T-helper 2 cell treated with Interferon-gamma antibody and Interleukin-4, amounts not matched to agents 5 μg/mL and 100 μg/mL, for 36 hours (primary cell): ENCODE measurements around the gene NABP1.

Experiments used
- DNase-seq: peaks from one replicate; pipeline ENCODE4 v3.0.0; 2021; ENCODE audit warnings: low spot score
- H3K27ac Mint-ChIP-seq: one replicate; pipeline ENCODE4 v1.8.0; 2021; ENCODE audit warnings: mild to moderate bottlenecking, mixed read lengths
- H3K27me3 Mint-ChIP-seq: one replicate; pipeline ENCODE4 v1.8.0; 2021; ENCODE audit warnings: low read depth, mixed read lengths
- H3K36me3 Mint-ChIP-seq: one replicate; pipeline ENCODE4 v1.8.0; 2021; ENCODE audit warnings: low read depth, mixed read lengths
- H3K4me1 Mint-ChIP-seq: one replicate; pipeline ENCODE4 v1.8.0; 2021; ENCODE audit warnings: low read depth, mixed read lengths
- H3K4me3 Mint-ChIP-seq: one replicate; pipeline ENCODE4 v1.8.0; 2022; ENCODE audit warnings: mild to moderate bottlenecking, moderate library complexity, mixed read lengths
- H3K9me3 Mint-ChIP-seq: one replicate; pipeline ENCODE4 v1.8.0; 2021; ENCODE audit warnings: mixed read lengths

NABP1 gene

GRCh38 chr2:191659198-191659597 lies 18.7 kb upstream of the NABP1 start:
- no peak overlapping the region for H3K27ac Mint-ChIP-seq
- peaks cover 9% of the 10 kb centered on the region for H3K9me3 Mint-ChIP-seq

GRCh38 chr2:191660575-191660974 lies 17.4 kb upstream of the NABP1 start:
- Mint-ChIP-seq H3K4me3 (no peak overlapping the region), H3K9me3 (peaks cover 16% of the 10 kb centered on the region), H3K4me1 (peaks cover 19% of the 10 kb centered on the region), H3K27me3 (no peaks in the 10 kb centered on the region), H3K36me3 (peaks cover 5% of the 10 kb centered on the region), H3K27ac (no peak overlapping the region)
- no peak for DNase-seq

More at GRCh38 chr2:191659198-191659597, 18.7 kb upstream of the NABP1 start:
- H3K36me3 Mint-ChIP-seq: peaks cover 5% of the 10 kb centered on the region
- no peak overlapping the region for H3K4me3 Mint-ChIP-seq
- peaks cover 11% of the 10 kb centered on the region for H3K4me1 Mint-ChIP-seq
- H3K27me3 Mint-ChIP-seq: no peaks in the 10 kb centered on the region
- DNase-seq: no peak

DNA sequence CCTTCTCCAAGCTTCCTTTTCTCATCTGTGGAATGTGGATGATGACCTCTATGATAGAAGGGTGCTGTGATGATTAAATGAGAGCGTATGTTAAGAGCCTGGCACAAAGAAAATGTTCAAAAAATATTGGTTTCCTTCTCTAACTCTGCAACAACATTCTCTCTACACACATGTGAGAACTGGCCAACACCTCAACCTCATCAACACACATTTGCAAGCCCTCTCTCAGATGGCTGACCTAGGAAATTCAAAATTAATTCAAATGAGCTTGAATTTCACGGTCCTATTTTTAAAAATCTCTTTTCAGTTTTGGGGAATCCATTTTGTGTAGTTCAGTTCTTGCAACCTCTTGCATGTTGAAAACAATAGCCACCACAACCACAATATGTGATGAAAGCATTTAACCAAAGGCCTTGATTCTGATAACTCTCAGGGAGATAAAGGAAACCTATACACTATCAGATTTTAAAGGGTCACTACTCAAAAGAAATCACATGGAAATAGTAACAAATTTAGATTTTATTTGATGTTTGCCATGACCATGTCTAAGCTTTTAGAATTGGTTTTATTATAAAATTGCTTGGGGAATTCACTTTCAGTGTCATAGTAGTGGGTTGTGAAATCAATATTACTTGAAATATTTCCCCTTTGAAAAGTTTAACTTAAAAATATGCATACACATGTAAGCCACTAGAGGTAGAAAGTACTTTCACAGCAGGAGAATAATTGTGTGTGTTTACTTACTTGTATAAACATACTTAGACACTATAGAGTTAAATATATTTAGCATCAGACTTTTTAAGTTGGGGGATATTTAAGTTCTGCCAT lies 16.6 kb upstream of the NABP1 start:
- H3K27me3 Mint-ChIP-seq: no peaks in the 10 kb centered on the region
- peaks cover 16% of the 10 kb centered on the region for H3K9me3 Mint-ChIP-seq

GRCh38 chr2:191664823-191665677 lies 12.9 kb upstream of the NABP1 start:
- H3K27ac Mint-ChIP-seq: no peak overlapping the region

More for the DNA sequence above, 16.6 kb upstream of the NABP1 start:
- peaks cover 5% of the 10 kb centered on the region for H3K36me3 Mint-ChIP-seq
- peaks cover 23% of the 10 kb centered on the region for H3K4me1 Mint-ChIP-seq
- H3K4me3 Mint-ChIP-seq: no peak overlapping the region
- no peak overlapping the region for H3K27ac Mint-ChIP-seq
- no peak for DNase-seq

GRCh38 chr2:191666226-191666625 lies 11.7 kb upstream of the NABP1 start:
- H3K4me3 Mint-ChIP-seq: no peak overlapping the region
- peaks cover 22% of the 10 kb centered on the region for H3K4me1 Mint-ChIP-seq
- H3K9me3 Mint-ChIP-seq: peaks cover 9% of the 10 kb centered on the region

More at GRCh38 chr2:191664823-191665677, 12.9 kb upstream of the NABP1 start:
- DNase-seq: no peak
- H3K9me3 Mint-ChIP-seq: peaks cover 9% of the 10 kb centered on the region
- no peaks in the 10 kb centered on the region for H3K36me3 Mint-ChIP-seq
- no peak overlapping the region for H3K4me3 Mint-ChIP-seq
- no peaks in the 10 kb centered on the region for H3K27me3 Mint-ChIP-seq
- peaks cover 25% of the 10 kb centered on the region for H3K4me1 Mint-ChIP-seq

GRCh38 chr2:191666732-191667131 lies 11.2 kb upstream of the NABP1 start:
- H3K36me3 Mint-ChIP-seq: no peaks in the 10 kb centered on the region

More at GRCh38 chr2:191666226-191666625, 11.7 kb upstream of the NABP1 start:
- DNase-seq: no peak
- Mint-ChIP-seq H3K36me3 (no peaks in the 10 kb centered on the region), H3K27me3 (no peaks in the 10 kb centered on the region), H3K27ac (no peak overlapping the region)

GRCh38 chr2:191670076-191670475 lies 7.9 kb upstream of the NABP1 start:
- peaks cover 29% of the 10 kb centered on the region for H3K4me1 Mint-ChIP-seq
- H3K27ac Mint-ChIP-seq: no peak overlapping the region
- no peak overlapping the region for H3K4me3 Mint-ChIP-seq
- no peaks in the 10 kb centered on the region for H3K27me3 Mint-ChIP-seq
- peaks cover 6% of the 10 kb centered on the region for H3K36me3 Mint-ChIP-seq
- DNase-seq: no peak
- H3K9me3 Mint-ChIP-seq: peaks cover 4% of the 10 kb centered on the region

More at GRCh38 chr2:191666732-191667131, 11.2 kb upstream of the NABP1 start:
- H3K27me3 Mint-ChIP-seq: no peaks in the 10 kb centered on the region
- peaks cover 9% of the 10 kb centered on the region for H3K9me3 Mint-ChIP-seq
- H3K4me3 Mint-ChIP-seq: no peak overlapping the region
- no peak for DNase-seq
- H3K4me1 Mint-ChIP-seq: peaks cover 21% of the 10 kb centered on the region
- no peak overlapping the region for H3K27ac Mint-ChIP-seq

DNA sequence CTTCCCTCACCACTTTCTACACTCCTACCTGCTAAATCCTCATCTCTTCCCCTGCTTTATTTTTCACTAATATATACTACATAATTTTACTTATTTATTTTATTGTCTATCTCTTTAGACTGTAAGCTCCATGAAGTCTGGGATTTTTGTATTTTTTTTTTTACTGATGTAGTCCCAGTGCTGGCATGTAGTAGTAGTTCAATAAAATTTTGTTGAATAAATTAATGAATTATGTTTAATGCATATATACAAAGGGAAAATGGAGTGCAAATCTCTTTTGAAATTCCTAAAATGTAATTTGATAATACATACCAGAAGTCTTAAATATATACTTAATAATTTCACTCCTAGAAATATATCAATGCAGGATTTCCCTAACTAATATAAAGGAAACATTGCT lies 7.1 kb upstream of the NABP1 start:
- Mint-ChIP-seq H3K9me3 (peaks cover 4% of the 10 kb centered on the region), H3K27ac (no peak overlapping the region), H3K27me3 (no peaks in the 10 kb centered on the region), H3K4me1 (peaks cover 30% of the 10 kb centered on the region), H3K4me3 (no peak overlapping the region), H3K36me3 (peaks cover 6% of the 10 kb centered on the region)
- DNase-seq: no peak

DNA sequence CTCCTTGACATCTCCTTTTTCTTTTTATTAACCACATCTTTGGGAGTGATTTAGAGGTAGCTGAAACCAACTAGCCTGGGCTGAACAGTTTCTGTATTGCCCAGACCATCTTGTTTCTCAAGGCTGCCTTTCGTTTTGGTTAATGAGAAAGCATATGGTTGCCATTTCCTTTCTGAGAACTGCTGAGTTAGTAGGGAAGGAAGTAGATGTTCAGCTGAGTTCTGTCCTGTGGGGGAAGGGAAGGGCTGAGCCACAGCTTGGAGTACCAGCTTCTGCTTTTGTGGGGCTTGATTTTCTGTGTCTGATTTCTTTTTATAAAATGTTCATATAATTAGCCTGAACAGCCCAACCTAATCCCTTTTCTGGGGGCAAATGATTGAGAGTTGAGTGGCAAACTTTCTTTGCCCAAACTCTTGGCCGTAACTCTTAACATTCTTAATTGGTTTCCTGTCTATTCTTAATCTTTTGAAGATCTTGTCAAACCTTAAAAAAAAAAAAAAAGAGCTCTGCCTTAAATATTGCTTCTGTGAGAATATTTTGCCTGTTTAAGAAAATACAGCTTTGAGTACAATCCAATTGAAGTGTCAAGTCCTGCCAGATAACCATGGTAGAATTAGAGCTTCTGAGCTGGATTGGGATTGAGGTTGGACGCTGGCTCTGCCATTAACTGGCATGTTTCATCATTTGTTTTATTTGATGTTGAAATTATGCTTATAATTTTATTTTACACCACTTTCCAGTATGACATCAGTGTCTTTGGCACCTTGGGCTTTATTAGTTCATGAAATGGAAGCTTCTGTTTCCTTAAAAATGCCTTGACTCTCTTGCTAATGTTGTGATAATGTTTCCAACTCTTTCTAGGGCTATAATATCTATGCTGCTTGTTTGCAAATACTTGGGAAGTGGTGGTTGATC lies 1.9 kb upstream of the NABP1 start:
- DNase-seq: peak; percentile 64
- peaks cover 49% of the 10 kb centered on the region for H3K4me1 Mint-ChIP-seq
- peak overlapping the region; percentile 99 for H3K4me3 Mint-ChIP-seq
- H3K9me3 Mint-ChIP-seq: peaks cover 4% of the 10 kb centered on the region
- H3K36me3 Mint-ChIP-seq: peaks cover 18% of the 10 kb centered on the region
- no peaks in the 10 kb centered on the region for H3K27me3 Mint-ChIP-seq
- peak overlapping the region; percentile 100 for H3K27ac Mint-ChIP-seq

- Mint-ChIP-seq H3K27me3 (no peaks in the 10 kb centered on the region), H3K4me1 (peaks cover 54% of the 10 kb centered on the region), H3K36me3 (peaks cover 24% of the 10 kb centered on the region), H3K4me3 (peak overlapping the region; percentile 99), H3K9me3 (peaks cover 4% of the 10 kb centered on the region), H3K27ac (peak overlapping the region; percentile 100)
- peak; percentile 63 for DNase-seq
These were observed 918 bp upstream of the NABP1 start for GRCh38 chr2:191676790-191677645.

DNA sequence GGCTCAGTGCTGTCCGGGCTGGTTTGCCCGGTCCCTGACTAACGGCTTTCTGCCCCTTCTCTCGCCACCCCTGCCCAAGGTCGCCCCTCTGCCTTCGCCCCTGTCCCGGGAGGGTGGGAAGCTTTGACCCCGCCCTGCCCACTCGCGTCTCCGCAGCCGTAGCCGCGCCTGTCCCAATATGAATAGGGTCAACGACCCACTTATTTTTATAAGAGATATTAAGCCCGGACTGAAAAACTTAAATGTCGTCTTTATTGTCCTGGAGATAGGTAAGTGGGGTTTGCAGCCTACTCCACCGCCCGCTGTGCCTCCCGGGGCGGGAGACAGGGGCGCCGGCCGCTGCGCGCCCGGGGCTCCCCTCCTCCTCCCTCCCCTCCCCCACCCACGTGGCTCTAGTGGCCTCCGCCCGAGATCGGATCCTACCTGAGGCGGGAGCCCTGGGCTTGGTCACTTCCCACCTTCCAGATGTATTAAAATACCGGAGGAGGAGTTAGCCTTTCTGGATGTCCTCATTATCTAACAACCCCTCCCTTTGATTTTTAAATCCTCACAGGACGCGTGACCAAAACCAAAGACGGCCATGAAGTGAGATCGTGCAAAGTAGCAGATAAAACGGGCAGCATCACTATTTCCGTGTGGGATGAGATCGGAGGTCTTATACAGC lies 633 bp downstream of the NABP1 start:
- H3K36me3 Mint-ChIP-seq: peaks cover 32% of the 10 kb centered on the region
- peak overlapping the region; percentile 100 for H3K27ac Mint-ChIP-seq
- H3K4me1 Mint-ChIP-seq: peaks cover 62% of the 10 kb centered on the region
- no peaks in the 10 kb centered on the region for H3K27me3 Mint-ChIP-seq
- no peaks in the 10 kb centered on the region for H3K9me3 Mint-ChIP-seq
- H3K4me3 Mint-ChIP-seq: peak overlapping the region; percentile 99
- DNase-seq: peak; percentile 49

DNA sequence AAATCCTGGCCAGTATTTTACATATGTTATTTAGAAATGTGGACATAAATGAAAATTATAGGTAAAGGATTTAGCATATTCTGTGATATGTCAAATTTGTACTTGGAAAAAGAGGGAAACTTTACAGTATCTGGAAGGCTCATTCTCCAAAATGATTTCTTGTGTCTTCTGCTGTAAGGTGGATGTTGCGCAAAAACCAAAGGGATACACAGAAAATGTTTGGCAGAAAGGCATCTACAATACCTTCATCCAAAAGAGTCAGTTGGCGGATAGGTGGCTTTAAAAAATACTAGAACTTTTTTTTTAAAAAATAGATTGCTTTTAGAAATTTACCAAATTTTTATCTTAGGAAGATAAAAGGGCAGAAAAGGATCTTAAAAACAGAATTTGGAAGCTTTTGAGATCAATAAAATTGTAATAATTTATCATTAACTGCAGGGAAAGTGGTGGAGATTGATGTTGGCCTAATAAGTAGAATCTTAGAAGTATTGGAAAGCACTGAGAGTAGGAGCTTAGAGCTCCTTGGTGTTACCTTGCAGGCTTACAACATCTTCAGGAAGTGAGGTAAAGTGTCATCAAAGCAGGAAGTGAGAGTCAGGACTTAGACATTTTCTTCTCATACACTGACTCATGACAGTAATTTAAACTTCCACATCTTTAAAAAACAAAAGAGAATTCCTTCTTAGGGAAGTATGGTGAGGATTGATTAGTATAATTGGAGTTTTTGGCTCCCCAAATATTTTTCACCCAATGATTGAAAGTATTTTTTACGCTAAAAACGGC lies 2.1 kb downstream of the NABP1 start:
- H3K4me3 Mint-ChIP-seq: peak overlapping the region; percentile 99
- peaks cover 39% of the 10 kb centered on the region for H3K36me3 Mint-ChIP-seq
- H3K4me1 Mint-ChIP-seq: peaks cover 60% of the 10 kb centered on the region
- no peaks in the 10 kb centered on the region for H3K27me3 Mint-ChIP-seq
- no peak for DNase-seq
- no peaks in the 10 kb centered on the region for H3K9me3 Mint-ChIP-seq
- peak overlapping the region; percentile 100 for H3K27ac Mint-ChIP-seq
